ENCODE measurements around the gene TMEM255B.
"Not testable (repeated sequence)": the region's sequence is repeated elsewhere in the genome, so short reads cannot be mapped to it uniquely, and the experiment has no call there.

The TMEM255B gene

GRCh38 chr13:113770441-113770840 lies 11.4 kb downstream of the TMEM255B start:
- no peak for DNase-seq

GRCh38 chr13:113770937-113771336 lies 11.9 kb downstream of the TMEM255B start:
- no peak for DNase-seq

GRCh38 chr13:113771709-113772331 lies 12.8 kb downstream of the TMEM255B start:
- DNase-seq = no peak

GRCh38 chr13:113774177-113775107 lies 15.4 kb downstream of the TMEM255B start:
- DNase-seq = no peak

GRCh38 chr13:113775451-113776145 lies 16.6 kb downstream of the TMEM255B start:
- DNase-seq = no peak

- no peak for DNase-seq
These were observed 17.5 kb downstream of the TMEM255B start for GRCh38 chr13:113776231-113777125.

- DNase-seq = no peak
These were observed 18.6 kb downstream of the TMEM255B start for GRCh38 chr13:113777311-113778260.

- no peak for DNase-seq
These were observed 22.5 kb downstream of the TMEM255B start for GRCh38 chr13:113781571-113781970.

- DNase-seq = no peak
These were observed 23.4 kb downstream of the TMEM255B start for GRCh38 chr13:113782472-113782871.

- DNase-seq = no peak
These were observed 24.3 kb downstream of the TMEM255B start for GRCh38 chr13:113783200-113783881.

- no peak for DNase-seq
These were observed 25.1 kb downstream of the TMEM255B start for GRCh38 chr13:113783966-113784644.

GRCh38 chr13:113784645-113785024 lies 25.6 kb downstream of the TMEM255B start:
- no peak for DNase-seq

- DNase-seq = no peak
These were observed 26.3 kb downstream of the TMEM255B start for GRCh38 chr13:113785051-113786010.

- DNase-seq = no peak
These were observed 27.3 kb downstream of the TMEM255B start for GRCh38 chr13:113786262-113786841.

GRCh38 chr13:113787694-113788093 lies 28.7 kb downstream of the TMEM255B start:
- DNase-seq = no peak

- DNase-seq = no peak
These were observed 29.5 kb downstream of the TMEM255B start for GRCh38 chr13:113788413-113789135.

- no peak for DNase-seq
These were observed 30.1 kb downstream of the TMEM255B start for GRCh38 chr13:113789167-113789566.

GRCh38 chr13:113789931-113790330 lies 30.9 kb downstream of the TMEM255B start:
- DNase-seq = not testable (repeated sequence)
